SK-MEL-5 (cell line): ENCODE results near the gene IL7R. TPM values are rescaled to one million over a fixed set of nuclear protein-coding genes. Genes with fewer than 3 reads are reported as not detected.

Experiments
- DNase-seq: peaks from one replicate; pipeline ENCODE4 v3.0.0-alpha.2; 2016; ENCODE audit warnings: low read depth, low spot score
- in situ Hi-C: cut with HindIII; loops from 2 replicates; pipeline ENCODE4 v1.10.0; 2016; ENCODE audit warnings: low sequenced_read_pairs, high pct_unique_total_duplicates, low pct_unique_long_range_greater_than_20kb
- total RNA-seq: library from RNA; depleted of rRNA; stranded (reverse); fragments of >200 nt; shearing (Covaris generic); gene quantifications from 2 replicates; pipeline ENCODE4 v1.2.3, GENCODE V29; 2014

IL7R gene
- total RNA-seq, 1 experiment from 2014 or later = 0.18 TPM

DNA sequence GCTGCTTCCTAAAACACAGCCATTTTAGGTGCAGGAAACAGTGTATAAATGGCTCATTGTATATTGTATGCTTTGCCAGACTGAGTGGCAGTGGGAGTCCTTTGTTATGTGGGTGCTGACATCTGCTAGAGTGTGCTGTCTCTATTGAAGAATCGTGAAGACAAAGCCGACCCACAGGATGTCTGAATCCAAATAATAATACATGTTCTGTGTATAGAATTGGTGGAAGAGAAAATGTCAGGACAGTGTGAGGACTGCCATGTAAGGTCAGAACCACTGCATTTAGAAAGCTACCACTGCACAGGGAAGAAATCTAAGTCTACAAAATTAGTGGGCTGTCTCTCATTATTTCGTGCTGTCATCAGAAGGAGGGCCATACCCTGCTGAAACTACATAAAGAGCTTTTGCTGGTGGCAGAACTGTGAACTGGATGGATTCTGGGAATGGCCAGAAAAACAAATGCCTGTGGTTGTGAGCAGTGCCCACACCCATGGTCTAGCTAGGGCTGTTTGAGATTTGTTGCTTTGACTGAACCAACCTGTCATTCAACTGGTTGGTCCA lies 2.5 kb downstream of the IL7R start:
- in situ Hi-C loops = no loop called here
- peak; percentile 72 for DNase-seq

DNA sequence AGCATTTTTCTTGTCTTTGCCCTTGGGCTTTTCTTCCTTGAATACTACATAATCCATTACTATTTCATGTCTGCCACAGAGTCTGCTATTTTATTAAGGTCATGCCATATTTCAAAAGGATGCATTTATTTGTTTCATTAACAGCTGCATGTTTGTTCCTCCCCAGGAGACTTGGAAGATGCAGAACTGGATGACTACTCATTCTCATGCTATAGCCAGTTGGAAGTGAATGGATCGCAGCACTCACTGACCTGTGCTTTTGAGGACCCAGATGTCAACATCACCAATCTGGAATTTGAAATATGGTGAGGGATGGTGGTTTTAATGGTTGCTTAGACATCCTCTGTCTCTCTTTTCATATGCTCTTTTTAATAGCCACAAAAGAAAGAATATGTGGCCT lies 4.0 kb downstream of the IL7R start:
- in situ Hi-C loops = no loop called here
- DNase-seq = peak; percentile 22

DNA sequence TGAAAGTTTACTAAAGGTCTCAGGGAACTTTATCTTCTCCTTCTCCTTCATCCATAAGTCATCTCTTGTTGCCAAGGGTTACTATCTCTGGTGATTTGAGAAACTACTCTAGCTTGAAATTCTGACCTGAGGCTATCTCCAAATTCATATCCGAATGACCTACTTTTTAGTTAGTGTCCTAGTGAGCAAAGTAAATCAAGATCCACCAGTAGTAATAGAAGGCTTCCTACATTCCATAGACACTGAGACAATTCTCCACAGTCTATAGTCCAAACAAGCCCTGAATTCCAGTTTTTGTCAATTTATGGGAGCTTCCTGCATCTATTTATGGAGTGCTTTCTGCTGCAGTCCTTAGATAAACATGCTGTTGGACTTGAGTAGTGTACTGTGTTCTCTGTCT lies 5.0 kb downstream of the IL7R start:
- DNase-seq = no peak
- in situ Hi-C loops = no loop called here

DNA sequence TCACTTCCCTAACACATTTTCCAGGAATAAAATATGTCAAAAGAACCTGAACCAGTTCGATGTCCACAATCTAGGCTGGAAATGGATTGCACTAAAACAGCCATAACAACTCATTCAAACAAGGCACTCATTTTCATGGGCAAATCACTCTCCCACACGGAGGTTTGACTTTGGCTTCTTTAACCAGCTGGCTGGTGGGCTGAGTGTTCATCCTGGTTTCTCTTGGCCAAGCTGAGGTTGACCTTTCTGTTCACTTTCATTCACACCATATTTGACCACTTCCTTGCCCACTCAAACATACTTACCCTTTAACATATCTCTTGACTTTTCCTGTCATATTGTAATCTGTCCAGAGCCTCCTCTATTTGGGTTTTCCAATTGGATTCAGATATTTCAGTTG lies 5.4 kb downstream of the IL7R start:
- no peak for DNase-seq
- in situ Hi-C loops = no loop called here

DNA sequence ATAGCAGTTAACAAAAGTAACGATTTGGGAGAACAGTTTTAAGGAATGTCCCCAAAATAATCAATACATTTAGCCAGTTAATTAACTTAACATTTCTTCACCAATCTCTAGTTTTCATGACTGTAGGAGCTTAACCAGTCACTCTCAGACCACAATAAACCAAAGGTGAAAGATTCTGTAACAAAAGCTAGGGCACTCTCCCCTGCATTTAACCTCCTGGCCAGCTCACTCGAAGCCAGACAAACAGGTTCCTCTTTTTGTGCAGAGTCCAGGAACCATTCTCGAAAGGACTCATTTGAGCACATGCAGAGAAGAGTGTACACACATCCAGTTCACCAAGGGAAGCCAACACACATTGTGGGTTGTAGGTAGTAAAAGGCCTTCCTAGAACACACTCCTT lies 6.5 kb downstream of the IL7R start:
- in situ Hi-C loops = no loop called here
- no peak for DNase-seq

DNA sequence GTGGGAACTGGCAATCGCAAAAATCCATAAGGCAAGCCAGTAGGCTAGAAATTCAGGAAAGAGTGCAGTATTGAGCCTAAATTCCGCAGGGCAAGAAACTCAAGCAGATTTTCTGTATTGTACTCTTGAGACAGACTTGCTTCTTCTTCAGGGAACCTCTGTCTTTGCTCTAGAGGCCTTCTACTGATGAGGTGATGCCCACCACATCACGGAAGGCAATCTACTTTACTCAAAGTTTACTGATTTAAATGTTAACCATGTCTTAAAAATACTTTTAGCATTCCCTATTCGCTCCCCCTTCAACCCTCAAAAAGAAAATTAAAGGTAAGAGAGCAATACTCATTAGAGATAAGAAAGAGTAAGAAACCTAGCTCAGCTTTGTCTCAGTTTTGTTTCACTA lies 11.3 kb downstream of the IL7R start:
- in situ Hi-C loops = no loop called here
- DNase-seq = no peak

DNA sequence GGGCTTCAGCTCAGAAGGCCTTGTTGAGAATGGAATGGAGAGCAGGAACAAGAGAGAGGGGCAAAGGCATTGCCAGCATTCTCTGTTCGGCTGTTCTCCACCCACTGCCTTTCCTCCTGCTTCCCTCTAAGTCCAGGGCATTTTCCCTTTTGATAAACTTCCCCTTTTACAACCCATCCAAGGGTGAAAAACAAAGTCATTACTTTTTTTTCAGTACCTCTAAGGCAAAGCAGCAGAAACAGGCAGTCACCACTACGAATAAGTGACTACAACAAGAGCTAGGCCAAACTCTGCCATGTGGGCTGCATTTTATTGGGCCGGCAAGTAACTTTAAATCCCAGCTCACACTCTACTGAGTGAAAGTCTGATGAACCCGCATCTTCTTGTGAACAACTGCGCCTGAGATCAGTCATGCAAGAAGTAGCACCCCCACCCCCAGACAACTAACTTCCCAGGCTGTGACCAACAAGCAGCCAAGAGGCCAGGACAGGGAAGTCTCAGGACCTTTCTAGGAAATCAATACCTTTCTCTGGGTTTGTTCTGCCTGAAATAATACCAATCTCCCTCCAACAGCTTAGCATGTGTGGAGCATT lies 13.1 kb downstream of the IL7R start:
- in situ Hi-C loops = no loop called here
- DNase-seq = no peak

DNA sequence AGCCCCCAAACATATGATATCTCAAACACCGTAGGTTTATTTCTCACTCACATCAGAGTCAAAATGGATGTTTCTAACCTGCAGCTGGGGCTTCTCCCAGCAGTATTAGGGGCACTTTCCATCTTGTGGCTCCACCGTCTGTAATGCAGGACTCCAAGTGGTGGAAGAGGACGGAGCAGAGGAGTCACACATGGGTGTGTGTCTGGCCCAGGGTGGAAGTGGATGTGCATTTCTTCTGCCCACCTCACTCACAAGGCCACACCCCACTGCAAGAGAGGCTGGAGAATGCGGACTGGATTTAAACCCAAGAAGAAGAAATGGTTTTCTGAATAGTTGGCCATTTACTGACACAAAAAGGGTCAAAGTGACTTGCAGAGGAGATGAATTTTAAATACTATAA lies 13.9 kb downstream of the IL7R start:
- no peak for DNase-seq
- in situ Hi-C loops = no loop called here

DNA sequence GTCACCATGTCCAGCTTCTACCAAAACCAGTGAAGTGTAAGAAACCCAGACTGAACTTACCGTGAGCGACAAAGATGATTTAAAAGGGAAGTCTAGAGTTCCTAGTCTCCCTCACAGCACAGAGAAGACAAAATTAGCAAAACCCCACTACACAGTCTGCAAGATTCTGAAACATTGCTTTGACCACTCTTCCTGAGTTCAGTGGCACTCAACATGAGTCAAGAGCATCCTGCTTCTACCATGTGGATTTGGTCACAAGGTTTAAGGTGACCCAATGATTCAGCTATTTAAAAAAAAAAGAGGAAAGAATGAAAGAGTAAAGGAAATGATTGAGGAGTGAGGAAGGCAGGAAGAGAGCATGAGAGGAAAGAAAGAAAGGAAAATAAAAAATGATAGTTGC lies 19.8 kb downstream of the IL7R start:
- in situ Hi-C loops = no loop called here
- no peak for DNase-seq

DNA sequence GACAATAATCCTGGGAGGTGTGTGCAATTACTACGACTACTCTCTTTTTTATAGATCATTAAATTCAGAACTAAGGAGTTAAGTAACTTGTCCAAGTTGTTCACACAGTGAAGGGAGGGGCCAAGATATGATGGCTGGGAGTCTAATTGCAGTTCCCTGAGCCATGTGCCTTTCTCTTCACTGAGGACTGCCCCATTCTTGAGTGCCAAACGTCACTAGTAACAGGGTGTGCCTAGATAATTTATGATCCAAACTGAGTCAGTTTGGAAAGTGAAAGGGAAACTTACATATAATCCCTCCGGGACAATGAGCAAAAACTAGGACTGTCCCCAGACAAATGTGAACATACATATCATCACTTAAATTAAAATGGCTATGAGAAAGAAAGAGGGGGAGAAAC lies 20.2 kb downstream of the IL7R start:
- DNase-seq = no peak

DNA sequence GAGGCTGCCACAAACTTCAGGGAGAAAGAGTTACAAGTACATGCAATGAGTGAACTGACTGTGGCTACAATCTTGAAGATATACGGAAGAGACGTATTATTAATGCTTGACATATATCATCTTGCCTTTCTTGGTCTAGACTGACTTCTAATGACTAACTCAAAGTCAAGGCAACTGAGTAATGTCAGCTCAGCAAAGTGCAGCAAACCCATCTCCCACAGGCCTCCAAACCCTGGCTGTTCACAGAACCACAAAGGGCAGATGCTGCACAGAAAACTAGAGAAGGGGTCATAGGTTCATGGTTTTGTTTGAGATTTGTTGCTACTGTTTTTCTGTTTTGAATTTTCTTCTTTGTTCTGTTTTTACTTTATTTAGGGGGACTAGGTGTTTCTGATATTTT lies 21.0 kb downstream of the IL7R start:
- DNase-seq = no peak

More for the DNA sequence above, 20.2 kb downstream of the IL7R start:
- in situ Hi-C loops = no loop called here

DNA sequence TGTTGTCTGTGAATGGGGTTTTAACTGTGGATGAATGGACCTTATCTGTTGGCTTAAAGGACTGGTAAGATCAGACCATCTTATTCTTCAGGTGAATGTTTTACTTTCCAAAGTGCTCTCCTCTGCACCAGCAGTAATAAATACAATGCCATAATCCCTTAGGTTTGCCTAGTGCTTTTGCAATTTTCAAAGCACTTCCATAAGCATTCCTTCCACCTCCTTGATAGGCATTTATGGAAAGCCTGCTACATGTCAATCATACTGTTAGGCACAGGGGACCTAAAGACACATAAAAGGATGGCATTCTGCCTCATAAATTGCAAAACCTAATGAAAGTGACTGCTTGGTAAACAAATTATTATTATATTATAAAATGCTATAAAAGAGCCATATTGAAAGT lies 21.4 kb downstream of the IL7R start:
- in situ Hi-C loops = no loop called here
- DNase-seq = no peak

More for the DNA sequence above, 21.0 kb downstream of the IL7R start:
- in situ Hi-C loops = no loop called here

DNA sequence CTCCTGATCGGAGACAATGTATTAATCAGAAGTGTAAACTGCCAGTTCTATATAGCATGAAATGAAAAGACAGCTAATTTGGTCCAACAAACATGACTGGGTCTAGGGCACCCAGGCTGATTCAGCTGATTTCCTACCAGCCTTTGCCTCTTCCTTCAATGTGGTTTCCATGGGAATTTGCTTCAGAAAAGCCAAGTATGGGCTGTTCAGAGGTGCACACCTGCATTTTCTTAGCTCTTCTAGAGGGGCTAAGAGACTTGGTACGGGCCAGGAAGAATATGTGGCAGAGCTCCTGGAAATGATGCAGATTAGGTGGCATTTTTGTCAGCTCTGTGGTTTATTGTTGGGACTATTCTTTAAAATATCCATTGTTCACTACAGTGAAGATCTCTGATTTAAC lies 22.4 kb downstream of the IL7R start:
- in situ Hi-C loops = no loop called here
- no peak for DNase-seq

DNA sequence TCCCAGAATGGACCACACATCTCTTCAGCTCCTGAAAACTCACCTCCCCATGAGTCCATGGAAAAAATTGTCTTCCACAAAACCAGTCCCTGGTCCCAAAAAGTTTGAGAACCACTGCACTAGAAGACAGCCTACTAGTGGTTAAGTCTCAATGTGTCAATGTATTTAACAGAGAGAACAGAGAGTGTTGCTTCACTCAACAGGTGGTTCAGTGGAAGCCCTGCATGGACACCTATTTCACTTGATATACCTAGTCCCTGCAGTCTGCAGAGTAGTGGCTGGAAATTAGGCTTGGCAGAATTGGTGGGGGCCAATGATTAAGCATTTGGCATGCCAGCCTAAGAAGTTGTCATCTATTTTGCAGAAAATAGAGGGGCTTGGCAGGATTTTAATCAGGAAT lies 23.0 kb downstream of the IL7R start:
- in situ Hi-C loops = no loop called here
- DNase-seq = no peak

DNA sequence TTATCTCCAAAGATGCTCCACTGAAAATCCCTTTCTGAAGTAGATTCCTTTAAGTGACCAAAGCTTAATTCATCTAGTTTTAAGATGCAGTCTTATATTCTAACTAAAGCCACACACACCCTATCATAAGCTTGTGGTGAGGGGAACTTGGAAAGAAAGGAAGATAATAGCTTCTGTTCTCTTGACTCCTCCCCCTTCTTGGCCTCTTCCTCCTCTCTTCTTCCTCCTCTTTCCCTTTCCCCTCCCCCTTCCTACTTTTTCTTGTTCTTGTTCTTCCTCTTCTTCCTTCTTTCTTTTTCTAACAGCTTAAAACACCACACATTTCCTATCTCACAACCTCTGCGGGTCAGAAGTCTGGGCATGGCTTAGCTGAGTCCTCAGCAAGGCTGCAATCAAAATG lies 23.5 kb downstream of the IL7R start:
- in situ Hi-C loops = no loop called here
- DNase-seq = no peak

DNA sequence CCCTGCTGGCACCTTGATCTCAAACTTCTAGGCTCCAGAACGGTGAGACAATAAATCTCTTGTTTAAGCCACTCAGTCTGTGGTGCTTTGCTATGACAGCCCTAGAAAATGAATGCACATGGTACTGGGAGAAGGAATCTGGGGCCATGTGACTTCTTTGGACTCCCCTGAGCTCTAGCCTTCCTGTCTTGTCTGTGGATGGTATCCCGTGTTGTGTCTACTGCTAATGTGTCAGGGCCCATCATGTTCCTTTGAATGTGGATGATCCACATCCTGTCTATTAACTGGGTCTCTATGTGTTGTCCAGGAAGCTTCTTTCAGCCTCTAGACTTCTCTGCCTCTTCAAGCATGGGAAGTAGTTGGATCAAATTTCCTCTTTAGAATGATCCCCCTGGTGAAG lies 25.1 kb downstream of the IL7R start:
- in situ Hi-C loops = no loop called here
- peak; percentile 53 for DNase-seq

DNA sequence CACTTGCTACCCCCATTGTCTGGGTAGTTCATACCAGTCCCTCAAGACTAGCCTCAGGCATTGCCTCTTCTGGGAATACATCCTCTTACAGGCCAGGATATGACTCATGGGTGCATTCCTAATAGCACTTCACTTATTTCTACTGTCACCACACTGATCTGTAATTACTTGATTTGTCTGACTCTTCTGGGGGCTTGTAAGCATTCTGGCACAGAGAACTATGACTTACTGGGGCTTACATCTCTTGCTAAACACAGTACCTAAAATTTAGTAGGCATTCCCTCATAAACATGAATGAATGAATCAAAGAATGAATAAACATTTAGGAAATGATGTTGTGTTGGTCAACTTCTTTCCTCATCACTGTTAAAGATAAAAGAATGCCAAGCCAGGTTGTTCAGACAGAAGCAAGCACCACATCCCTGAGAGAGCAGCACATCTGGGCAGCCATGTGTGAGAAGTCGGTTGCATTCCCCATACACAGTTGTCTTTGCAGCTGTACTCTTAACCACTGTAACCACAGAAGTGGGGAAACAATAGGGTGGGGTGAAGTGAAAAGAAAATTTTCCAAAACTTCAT lies 27.6 kb downstream of the IL7R start:
- peak; percentile 38 for DNase-seq
- in situ Hi-C loops = no loop called here

DNA sequence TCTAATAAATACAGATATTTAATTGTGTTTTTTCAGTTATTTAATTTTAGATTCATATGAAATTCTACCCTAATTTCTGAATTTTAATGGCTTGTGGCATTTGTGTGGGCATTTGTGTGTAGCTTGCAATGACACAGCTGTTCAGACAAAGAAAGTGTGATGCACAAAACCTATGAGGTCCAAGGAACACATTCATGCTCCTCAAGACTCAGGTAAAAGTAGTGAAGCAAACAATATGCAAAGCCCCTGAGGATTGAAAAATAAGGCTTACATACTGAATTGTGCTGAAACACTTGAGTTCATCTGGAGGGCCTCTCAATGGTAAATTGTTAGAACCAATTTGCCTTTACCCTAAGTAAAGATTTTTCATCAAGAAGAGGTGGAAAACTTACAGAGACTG lies 28.1 kb downstream of the IL7R start:
- in situ Hi-C loops = no loop called here
- DNase-seq = no peak

DNA sequence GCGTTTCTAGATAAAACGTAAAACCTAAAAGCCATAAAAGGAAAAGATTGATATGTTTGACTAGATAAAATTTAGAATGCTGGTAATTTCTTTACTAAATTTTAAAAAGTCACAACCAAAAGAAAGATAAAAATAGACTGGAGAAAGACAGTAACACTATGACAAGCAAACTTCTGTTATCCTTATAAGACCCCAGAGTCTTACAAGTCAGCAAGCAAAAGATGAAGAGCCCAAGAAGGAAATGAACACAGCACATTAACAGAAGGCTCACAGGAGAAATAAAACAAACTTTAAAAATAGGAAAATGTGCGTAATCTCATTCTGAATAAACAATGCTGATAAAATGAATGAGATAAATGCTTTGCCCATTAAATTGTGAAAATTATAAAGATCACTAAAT lies 29.7 kb downstream of the IL7R start:
- in situ Hi-C loops = no loop called here
- DNase-seq = no peak
